HEK293 (cell line): Measurements from ENCODE around the gene TNXB.

ENCODE experiments used
- CTCF ChIA-PET: fragments of 350-600 bp; formaldehyde crosslinking; extraction: SDS; loops from one replicate; lab custom pipeline; 2021; ENCODE audit warnings: antibody characterized with exemption; lab: Yijun Ruan, JAX
- POLR2A ChIA-PET: fragments of 300-600 bp; formaldehyde crosslinking; extraction: SDS; loops from one replicate; lab custom pipeline; 2020; ENCODE audit warnings: antibody characterized with exemption, inconsistent platforms; lab: Yijun Ruan, JAX
- H3K27ac ChIP-seq: fragments of 200-500 bp; sonication (Bioruptor generic); 2 replicates; pipeline ENCODE4 v1.5.1; 2014; ENCODE audit warnings: low read depth, low read length, control low read depth, inconsistent platforms; ENCODE audit errors: extremely low read depth
- H3K36me3 ChIP-seq, 2 experiments: fragments of 200-500 bp in 1 of 2; sonication (Bioruptor generic) in 1 of 2; 1 replicate in 1 of 2; 2 replicates in 1 of 2; pipeline ENCODE4 v1.5.1; 2014 to 2017; ENCODE audit warnings: inconsistent platforms in 2 of 2, low read length in 2 of 2; ENCODE audit not compliant: control insufficient read depth in 2 of 2, insufficient read depth in 1 of 2
- H3K4me1 ChIP-seq: fragments of 200-500 bp; sonication (Bioruptor generic); 2 replicates; pipeline ENCODE4 v1.5.1; 2014; ENCODE audit warnings: mild to moderate bottlenecking, low read length, inconsistent platforms; ENCODE audit not compliant: control insufficient read depth, insufficient read depth
- H3K4me3 ChIP-seq: 2 replicates; pipeline ENCODE4 v1.5.1; 2011; ENCODE audit warnings: low read depth, mild to moderate bottlenecking, control low read depth, low read length, moderate library complexity
- H3K9me3 ChIP-seq: fragments of 200-500 bp; sonication (Bioruptor generic); 2 replicates; pipeline ENCODE4 v1.5.1; 2014; ENCODE audit warnings: low read depth, low read length, inconsistent platforms; ENCODE audit not compliant: control insufficient read depth, insufficient read depth
- OVOL3 ChIP-seq: fragments of 450-650 bp; formaldehyde crosslinking; IDR thresholded peaks from 2 replicates; pipeline ENCODE4 v1.5.1; 2016; ENCODE audit warnings: missing biosample characterization, missing genetic modification characterization
- PRDM2 ChIP-seq: fragments of 450-650 bp; formaldehyde crosslinking; IDR thresholded peaks from 2 replicates; pipeline ENCODE4 v1.5.1; 2016; ENCODE audit warnings: missing biosample characterization, missing genetic modification characterization, borderline replicate concordance
- REPIN1 ChIP-seq: fragments of 450-650 bp; formaldehyde crosslinking; IDR thresholded peaks from 2 replicates; pipeline ENCODE4 v1.5.1; 2017; ENCODE audit warnings: missing biosample characterization, missing genetic modification characterization, low read depth
- SETDB1 ChIP-seq: IDR thresholded peaks from one replicate; pipeline ENCODE4 v1.6.1; 2017; ENCODE audit warnings: mild to moderate bottlenecking, low read length, moderate library complexity, mixed read lengths; ENCODE audit not compliant: insufficient read length
- ZBTB44 ChIP-seq: fragments of 450-650 bp; IDR thresholded peaks from 2 replicates; pipeline ENCODE4 v1.5.1; 2018; ENCODE audit warnings: missing biosample characterization, mild to moderate bottlenecking, missing genetic modification characterization
- ZNF2 ChIP-seq: fragments of 450-650 bp; formaldehyde crosslinking; IDR thresholded peaks from 2 replicates; pipeline ENCODE4 v1.5.1; 2016; ENCODE audit warnings: missing biosample characterization, missing genetic modification characterization
- ZNF223 ChIP-seq: fragments of 450-650 bp; formaldehyde crosslinking; IDR thresholded peaks from 2 replicates; pipeline ENCODE4 v1.5.1; 2016; ENCODE audit warnings: missing biosample characterization, missing genetic modification characterization
- ZNF426 ChIP-seq: fragments of 450-650 bp; formaldehyde crosslinking; IDR thresholded peaks from 2 replicates; pipeline ENCODE4 v1.5.1; 2017; ENCODE audit warnings: missing biosample characterization, missing genetic modification characterization, mild to moderate bottlenecking, inconsistent platforms, moderate library complexity
- ZNF529 ChIP-seq: fragments of 450-650 bp; formaldehyde crosslinking; IDR thresholded peaks from 2 replicates; pipeline ENCODE4 v1.5.1; 2017; ENCODE audit warnings: missing genetic modification characterization, missing biosample characterization; ENCODE audit not compliant: insufficient replicate concordance
- ZNF530 ChIP-seq: fragments of 450-650 bp; formaldehyde crosslinking; IDR thresholded peaks from 2 replicates; pipeline ENCODE4 v1.5.1; 2016; ENCODE audit warnings: low read depth, missing biosample characterization, missing genetic modification characterization
- ZNF621 ChIP-seq: fragments of 450-650 bp; formaldehyde crosslinking; IDR thresholded peaks from 2 replicates; pipeline ENCODE4 v1.5.1; 2017; ENCODE audit warnings: missing biosample characterization, missing genetic modification characterization
- ZNF623 ChIP-seq: fragments of 450-650 bp; formaldehyde crosslinking; IDR thresholded peaks from 2 replicates; pipeline ENCODE4 v1.5.1; 2016; ENCODE audit warnings: missing biosample characterization, missing genetic modification characterization
- ZNF777 ChIP-seq: fragments of 450-650 bp; formaldehyde crosslinking; IDR thresholded peaks from 2 replicates; pipeline ENCODE4 v1.5.1; 2017; ENCODE audit warnings: missing biosample characterization, missing genetic modification characterization, borderline replicate concordance
- ZSCAN30 ChIP-seq: fragments of 450-650 bp; IDR thresholded peaks from 2 replicates; pipeline ENCODE4 v1.5.1; 2018; ENCODE audit warnings: missing biosample characterization, mild to moderate bottlenecking, missing genetic modification characterization, moderate library complexity
- TF ChIP-seq, protein P1 (sequence below): fragments of 450-650 bp; formaldehyde crosslinking; IDR thresholded peaks from 2 replicates; pipeline ENCODE4 v1.5.1; 2016; ENCODE audit warnings: missing biosample characterization, missing genetic modification characterization, low read depth
- TF ChIP-seq, protein P2 (sequence below): fragments of 450-650 bp; formaldehyde crosslinking; IDR thresholded peaks from 2 replicates; pipeline ENCODE4 v1.5.1; 2016; ENCODE audit warnings: missing biosample characterization, missing genetic modification characterization, borderline replicate concordance

The TNXB gene

GRCh38 chr6:32139590-32139989 lies 30.5 kb upstream of the TNXB start (continued):
- no peak for TF ChIP-seq ZNF529 (tag by site-specific recombination)
- TF ChIP-seq ZNF223 (tag by site-specific recombination) = no peak
- TF ChIP-seq ZNF621 (tag by site-specific recombination) = no peak
- TF ChIP-seq ZSCAN30 (tag by site-specific recombination) = no peak

GRCh38 chr6:32137454-32137853 lies 28.3 kb upstream of the TNXB start:
- peak; percentile 96 for TF ChIP-seq ZNF623
- TF ChIP-seq, protein P1, sequence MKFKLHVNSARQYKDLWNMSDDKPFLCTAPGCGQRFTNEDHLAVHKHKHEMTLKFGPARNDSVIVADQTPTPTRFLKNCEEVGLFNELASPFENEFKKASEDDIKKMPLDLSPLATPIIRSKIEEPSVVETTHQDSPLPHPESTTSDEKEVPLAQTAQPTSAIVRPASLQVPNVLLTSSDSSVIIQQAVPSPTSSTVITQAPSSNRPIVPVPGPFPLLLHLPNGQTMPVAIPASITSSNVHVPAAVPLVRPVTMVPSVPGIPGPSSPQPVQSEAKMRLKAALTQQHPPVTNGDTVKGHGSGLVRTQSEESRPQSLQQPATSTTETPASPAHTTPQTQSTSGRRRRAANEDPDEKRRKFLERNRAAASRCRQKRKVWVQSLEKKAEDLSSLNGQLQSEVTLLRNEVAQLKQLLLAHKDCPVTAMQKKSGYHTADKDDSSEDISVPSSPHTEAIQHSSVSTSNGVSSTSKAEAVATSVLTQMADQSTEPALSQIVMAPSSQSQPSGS (tag by site-specific recombination) = no peak
- Histone ChIP-seq H3K36me3 (no peaks in the 10 kb centered on the region), H3K27ac (no peak overlapping the region), H3K9me3 (no peaks in the 10 kb centered on the region), H3K4me1 (no peaks in the 10 kb centered on the region), H3K4me3 (no peak overlapping the region)
- CTCF ChIA-PET = interaction anchor here (1.9 kb wide), 1 partner anchor 19 kb away, joined by 7 read pairs; no protein-coding TSS in a partner anchor
- POLR2A ChIA-PET = no interaction called here

- ChIA-PET CTCF (no interaction called here), POLR2A (no interaction called here)
- Histone ChIP-seq H3K9me3 (no peaks in the 10 kb centered on the region), H3K27ac (no peak overlapping the region), H3K4me1 (peaks cover 8% of the 10 kb centered on the region), H3K36me3 (no peaks in the 10 kb centered on the region), H3K4me3 (no peak overlapping the region)
- TF ChIP-seq ZNF426 (tag by site-specific recombination) = no peak
- TF ChIP-seq OVOL3 (tag by site-specific recombination) = no peak
- no peak for TF ChIP-seq REPIN1 (tag by site-specific recombination)
These were observed 24.6 kb upstream of the TNXB start for GRCh38 chr6:32133786-32134185.

DNA sequence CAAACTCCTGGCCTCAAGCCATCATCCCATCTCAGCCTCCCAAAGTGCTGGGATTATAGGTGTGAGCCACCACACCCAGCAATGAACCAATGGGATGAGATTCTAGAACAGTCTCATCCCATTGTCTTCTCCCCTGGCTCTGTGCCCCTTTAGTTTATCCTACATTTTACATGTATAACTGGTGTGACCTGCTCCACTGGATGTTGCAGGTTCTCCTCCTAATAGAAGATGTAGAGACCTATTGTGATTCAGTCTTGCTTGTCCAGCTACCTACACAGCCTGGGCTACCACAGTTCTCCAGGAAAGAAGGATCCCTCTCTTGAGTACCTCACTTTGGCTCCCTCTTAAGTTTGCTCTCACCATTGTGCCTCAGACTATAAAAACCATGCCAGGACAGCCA lies 23.0 kb upstream of the TNXB start:
- H3K9me3 ChIP-seq = no peaks in the 10 kb centered on the region
- ChIA-PET POLR2A (interaction anchor here (2.8 kb wide), 1 partner anchor 14 kb away, joined by 26 read pairs; no protein-coding TSS in a partner anchor), CTCF (interaction anchor here (5.6 kb wide), 1 partner anchor 14 kb away, joined by 65 read pairs; no protein-coding TSS in a partner anchor)
- no peak for TF ChIP-seq SETDB1
- TF ChIP-seq ZNF777 (tag by site-specific recombination) = no peak
- TF ChIP-seq PRDM2 = no peak
- no peak for TF ChIP-seq ZNF530 (tag by site-specific recombination)
- TF ChIP-seq ZNF2 (tag by site-specific recombination) = no peak
- TF ChIP-seq ZBTB44 (tag by site-specific recombination) = no peak
- TF ChIP-seq, protein P2, sequence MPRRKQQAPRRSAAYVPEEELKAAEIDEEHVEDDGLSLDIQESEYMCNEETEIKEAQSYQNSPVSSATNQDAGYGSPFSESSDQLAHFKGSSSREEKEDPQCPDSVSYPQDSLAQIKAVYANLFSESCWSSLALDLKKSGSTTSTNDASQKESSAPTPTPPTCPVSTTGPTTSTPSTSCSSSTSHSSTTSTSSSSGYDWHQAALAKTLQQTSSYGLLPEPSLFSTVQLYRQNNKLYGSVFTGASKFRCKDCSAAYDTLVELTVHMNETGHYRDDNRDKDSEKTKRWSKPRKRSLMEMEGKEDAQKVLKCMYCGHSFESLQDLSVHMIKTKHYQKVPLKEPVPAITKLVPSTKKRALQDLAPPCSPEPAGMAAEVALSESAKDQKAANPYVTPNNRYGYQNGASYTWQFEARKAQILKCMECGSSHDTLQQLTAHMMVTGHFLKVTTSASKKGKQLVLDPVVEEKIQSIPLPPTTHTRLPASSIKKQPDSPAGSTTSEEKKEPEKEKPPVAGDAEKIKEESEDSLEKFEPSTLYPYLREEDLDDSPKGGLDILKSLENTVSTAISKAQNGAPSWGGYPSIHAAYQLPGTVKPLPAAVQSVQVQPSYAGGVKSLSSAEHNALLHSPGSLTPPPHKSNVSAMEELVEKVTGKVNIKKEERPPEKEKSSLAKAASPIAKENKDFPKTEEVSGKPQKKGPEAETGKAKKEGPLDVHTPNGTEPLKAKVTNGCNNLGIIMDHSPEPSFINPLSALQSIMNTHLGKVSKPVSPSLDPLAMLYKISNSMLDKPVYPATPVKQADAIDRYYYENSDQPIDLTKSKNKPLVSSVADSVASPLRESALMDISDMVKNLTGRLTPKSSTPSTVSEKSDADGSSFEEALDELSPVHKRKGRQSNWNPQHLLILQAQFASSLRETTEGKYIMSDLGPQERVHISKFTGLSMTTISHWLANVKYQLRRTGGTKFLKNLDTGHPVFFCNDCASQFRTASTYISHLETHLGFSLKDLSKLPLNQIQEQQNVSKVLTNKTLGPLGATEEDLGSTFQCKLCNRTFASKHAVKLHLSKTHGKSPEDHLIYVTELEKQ (tag by site-specific recombination) = no peak

More for the DNA sequence above, 23.0 kb upstream of the TNXB start:
- Histone ChIP-seq H3K27ac (no peak overlapping the region), H3K36me3 (no peaks in the 10 kb centered on the region), H3K4me3 (no peak overlapping the region), H3K4me1 (peaks cover 13% of the 10 kb centered on the region)
